ENCODE data around the gene MINDY4B.

DNA sequence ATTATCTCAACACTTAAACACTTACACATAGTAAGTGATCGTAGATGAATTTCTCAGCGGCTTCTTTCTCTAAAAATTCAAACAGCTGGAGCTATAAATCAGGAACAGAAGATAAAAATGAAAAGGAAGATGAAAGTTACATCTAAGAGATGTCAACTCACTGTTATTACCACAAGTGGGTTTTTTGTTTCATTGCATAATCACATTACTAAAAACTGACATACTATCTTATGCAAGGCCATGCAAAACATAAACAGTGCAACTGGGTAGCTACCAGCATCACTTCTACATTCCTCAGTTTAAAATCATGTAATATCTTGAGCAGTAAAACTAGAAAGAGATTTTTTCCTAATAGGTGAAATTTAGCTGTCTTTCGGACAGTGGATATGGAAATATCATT is 14.9 kb downstream of the MINDY4B start:
- TF ChIP-seq POLR2A (IDR thresholded peaks at IDR 0.05) = no peak
- TF ChIP-seq, protein P1, sequence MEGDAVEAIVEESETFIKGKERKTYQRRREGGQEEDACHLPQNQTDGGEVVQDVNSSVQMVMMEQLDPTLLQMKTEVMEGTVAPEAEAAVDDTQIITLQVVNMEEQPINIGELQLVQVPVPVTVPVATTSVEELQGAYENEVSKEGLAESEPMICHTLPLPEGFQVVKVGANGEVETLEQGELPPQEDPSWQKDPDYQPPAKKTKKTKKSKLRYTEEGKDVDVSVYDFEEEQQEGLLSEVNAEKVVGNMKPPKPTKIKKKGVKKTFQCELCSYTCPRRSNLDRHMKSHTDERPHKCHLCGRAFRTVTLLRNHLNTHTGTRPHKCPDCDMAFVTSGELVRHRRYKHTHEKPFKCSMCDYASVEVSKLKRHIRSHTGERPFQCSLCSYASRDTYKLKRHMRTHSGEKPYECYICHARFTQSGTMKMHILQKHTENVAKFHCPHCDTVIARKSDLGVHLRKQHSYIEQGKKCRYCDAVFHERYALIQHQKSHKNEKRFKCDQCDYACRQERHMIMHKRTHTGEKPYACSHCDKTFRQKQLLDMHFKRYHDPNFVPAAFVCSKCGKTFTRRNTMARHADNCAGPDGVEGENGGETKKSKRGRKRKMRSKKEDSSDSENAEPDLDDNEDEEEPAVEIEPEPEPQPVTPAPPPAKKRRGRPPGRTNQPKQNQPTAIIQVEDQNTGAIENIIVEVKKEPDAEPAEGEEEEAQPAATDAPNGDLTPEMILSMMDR (IDR thresholded peaks at IDR 0.05) = no peak
